Head of caudate nucleus (tissue), 42 donors: ENCODE data around the gene ZBTB25.

Source experiments
- DNase-seq, 42 donors: peaks; one replicate each; pipeline versions ENCODE4 v3.0.0 to v3.0.0-alpha.2; 2020 to 2021; ENCODE audit warnings: mixed read lengths in 7 of 42
- intact Hi-C: fragments of 100-400 bp; cut with DNase I; formaldehyde crosslinking; loops from one replicate; pipeline ENCODE4 v1.15.0; 2022

ZBTB25 gene

GRCh38 chr14:64461221-64461620, 42.4 kb downstream of the ZBTB25 start:
- peak in 32 of 42 donors; percentile 15 to 86 (median 52) for DNase-seq
- intact Hi-C loops = no loop called here

- no peak for DNase-seq
- intact Hi-C loops = no loop called here
Observed at GRCh38 chr14:64459405-64460136, 44.1 kb downstream of the ZBTB25 start.

- DNase-seq = no peak
- intact Hi-C loops = no loop called here
Observed at GRCh38 chr14:64454671-64455070, 49.0 kb downstream of the ZBTB25 start.

GRCh38 chr14:64450255-64450654, 53.4 kb downstream of the ZBTB25 start:
- intact Hi-C loops = no loop called here

GRCh38 chr14:64447876-64448670, 55.6 kb downstream of the ZBTB25 start:
- DNase-seq = no peak
- intact Hi-C loops = no loop called here

More at GRCh38 chr14:64450255-64450654, 53.4 kb downstream of the ZBTB25 start:
- no peak for DNase-seq

- intact Hi-C loops = no loop called here
- DNase-seq = peak in 1 of 42 donors; percentile 9
Observed at GRCh38 chr14:64444984-64445845, 58.4 kb downstream of the ZBTB25 start.

GRCh38 chr14:64444140-64444539, 59.5 kb downstream of the ZBTB25 start:
- intact Hi-C loops = no loop called here
- DNase-seq = no peak

- intact Hi-C loops = no loop called here
- no peak for DNase-seq
Observed at GRCh38 chr14:64442300-64442988, 61.2 kb downstream of the ZBTB25 start.

GRCh38 chr14:64440494-64440893, 63.1 kb downstream of the ZBTB25 start:
- no peak for DNase-seq
- intact Hi-C loops = no loop called here

GRCh38 chr14:64439141-64439540, 64.5 kb downstream of the ZBTB25 start:
- intact Hi-C loops = no loop called here
- DNase-seq = peak in 29 of 42 donors; percentile 5 to 85 (median 49)

GRCh38 chr14:64438181-64438841, 65.3 kb downstream of the ZBTB25 start:
- DNase-seq = peak in 5 of 42 donors; percentile 20 to 51 (median 32)
- intact Hi-C loops = no loop called here

- DNase-seq = no peak
- intact Hi-C loops = no loop called here
Observed at GRCh38 chr14:64434528-64434927, 69.1 kb downstream of the ZBTB25 start.

- intact Hi-C loops = no loop called here
- peak; percentile 15 to 91 (median 68) for DNase-seq
Observed at GRCh38 chr14:64423987-64424386, 79.7 kb downstream of the ZBTB25 start.

GRCh38 chr14:64422756-64423155, 80.9 kb downstream of the ZBTB25 start:
- DNase-seq = no peak
- intact Hi-C loops = no loop called here

GRCh38 chr14:64422005-64422404, 81.6 kb downstream of the ZBTB25 start:
- no peak for DNase-seq
- intact Hi-C loops = no loop called here

- intact Hi-C loops = no loop called here
- peak in 22 of 42 donors; percentile 20 to 84 (median 48) for DNase-seq
Observed at GRCh38 chr14:64421166-64421565, 82.5 kb downstream of the ZBTB25 start.

GRCh38 chr14:64419003-64419402, 84.6 kb downstream of the ZBTB25 start:
- DNase-seq = no peak
- intact Hi-C loops = no loop called here

GRCh38 chr14:64417771-64418125, 85.9 kb downstream of the ZBTB25 start:
- intact Hi-C loops = no loop called here
- peak in 5 of 42 donors; percentile 29 to 53 (median 38) for DNase-seq
